Psoas muscle (tissue), 8 donors: ENCODE results near the gene LCAT. TPM values are rescaled to one million over a fixed set of nuclear protein-coding genes. Genes with fewer than 3 reads are reported as not detected.
A peak's percentile ranks its signal among the peaks of the same experiment; 100 is the strongest.
"Not testable (repeated sequence)": the region's sequence is repeated elsewhere in the genome, so short reads cannot be mapped to it uniquely, and the experiment has no call there.

Source experiments
- ATAC-seq, 4 donors: fragments of 200-7000 bp; cut with Tn5 transposase; one replicate each; pipeline ENCODE4 v1.9.1; 2020; ENCODE audit warnings: moderate library complexity in 3 of 4, mild to moderate bottlenecking in 2 of 4
- DNase-seq, 2 donors: peaks; one replicate each; pipeline ENCODE4 v3.0.0-alpha.2; 2020
- H3K27ac ChIP-seq: fragments of 200-600 bp; one replicate; pipeline ENCODE4 v1.8.0; 2022
- H3K27me3 ChIP-seq, 3 donors: fragments of 200-600 bp in 1 of 3; one replicate each; pipeline versions ENCODE4 v1.6.1 to v1.8.0; 2013 to 2022; ENCODE audit warnings: low read length in 2 of 3, mild to moderate bottlenecking in 2 of 3, moderate library complexity in 1 of 3; ENCODE audit not compliant: insufficient read depth in 3 of 3
- H3K36me3 ChIP-seq, 2 donors: fragments of 200-600 bp in 1 of 2; one replicate each; pipeline versions ENCODE4 v1.6.1 to v1.8.0; 2013 to 2022; ENCODE audit warnings: low read depth in 1 of 2, mild to moderate bottlenecking in 1 of 2, moderate library complexity in 1 of 2; ENCODE audit not compliant: insufficient read depth in 1 of 2
- H3K4me1 ChIP-seq: fragments of 200-600 bp; one replicate; pipeline ENCODE4 v1.8.0; 2022
- H3K4me3 ChIP-seq: fragments of 200-600 bp; one replicate; pipeline ENCODE4 v1.8.0; 2022; ENCODE audit warnings: mild to moderate bottlenecking
- H3K9me3 ChIP-seq: fragments of 200-600 bp; one replicate; pipeline ENCODE4 v1.8.0; 2022
- WGBS, 3 donors: extraction: QIAGEN DNeasy Blood & Tissue Kit; methylation state at CpG; one replicate each; pipeline versions ENCODE4 v1.1.6 to v1.1.7; 2013; 5-methylcytosine and 5-hydroxymethylcytosine counted together
- intact Hi-C, 2 donors: fragments of 100-400 bp; cut with DNase I; formaldehyde crosslinking; loops; one replicate each; pipeline versions ENCODE4 v1.11.0 to v1.14.2; 2022
- polyA plus RNA-seq, 3 donors: library from polyadenylated mRNA; stranded (reverse); fragments of 200-250 nt; gene quantifications; one replicate each; pipeline ENCODE4 v1.2.3, GENCODE V29; 2013
- total RNA-seq, 4 donors: library from RNA; stranded (reverse); fragmentation: NEBNext Ultra II Directional in 2 of 4; extraction: Animal tissue kit (Norgen Biotek cat#: 25700) in 2 of 4; gene quantifications; one replicate each; pipeline versions ENCODE4 v1.2.1 to v1.2.4, GENCODE V29; 2021 to 2023
- TF ChIP-seq, protein P1 (sequence below): fragments of 200-600 bp; IDR thresholded peaks from one replicate; pipeline ENCODE4 v1.8.0; 2022; ENCODE audit warnings: antibody characterized with exemption
- donor health status: healthy with polysubstance abuse.
- donor health status: DM: no; HTN: no; CAD: no; lungs with moderate emphysema.
- donor health status: Bipolar disorder and iron deficiency.
- donor health status: healthy.
- donor health status: DM: yes; HTN: yes; CAD: no.
- donor health status: DM: no; HTN: no; CAD: no.
- donor health status: DM: no; HTN: no; CAD: no.
- donor health status: DM: yes; HTN: yes; CAD: no.

The LCAT gene
- total and polyA plus RNA-seq, 7 donors, result 4.1 to 15.1 (median 8.0) TPM

DNA sequence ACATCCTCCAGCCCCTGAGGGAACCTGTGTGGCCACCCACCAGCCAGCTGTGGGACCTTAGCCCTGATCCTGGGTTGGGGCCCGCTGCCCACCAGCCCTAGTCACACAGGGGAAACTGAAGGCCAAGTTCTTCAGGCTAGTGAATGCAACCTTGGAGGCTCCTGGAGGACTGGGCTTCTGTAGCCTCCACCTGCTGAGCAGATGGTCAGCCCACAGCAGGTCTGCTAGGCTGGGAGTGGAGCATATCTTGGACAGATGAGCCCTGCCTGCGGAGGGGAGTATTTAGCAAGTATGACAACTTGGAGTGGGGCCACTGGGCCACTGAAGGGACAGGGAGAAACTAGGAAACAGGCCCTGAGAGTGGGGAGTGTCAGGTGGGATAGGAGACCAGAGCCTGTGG lies 32.3 kb upstream of the LCAT start:
- intact Hi-C loops, result no loop called here

DNA sequence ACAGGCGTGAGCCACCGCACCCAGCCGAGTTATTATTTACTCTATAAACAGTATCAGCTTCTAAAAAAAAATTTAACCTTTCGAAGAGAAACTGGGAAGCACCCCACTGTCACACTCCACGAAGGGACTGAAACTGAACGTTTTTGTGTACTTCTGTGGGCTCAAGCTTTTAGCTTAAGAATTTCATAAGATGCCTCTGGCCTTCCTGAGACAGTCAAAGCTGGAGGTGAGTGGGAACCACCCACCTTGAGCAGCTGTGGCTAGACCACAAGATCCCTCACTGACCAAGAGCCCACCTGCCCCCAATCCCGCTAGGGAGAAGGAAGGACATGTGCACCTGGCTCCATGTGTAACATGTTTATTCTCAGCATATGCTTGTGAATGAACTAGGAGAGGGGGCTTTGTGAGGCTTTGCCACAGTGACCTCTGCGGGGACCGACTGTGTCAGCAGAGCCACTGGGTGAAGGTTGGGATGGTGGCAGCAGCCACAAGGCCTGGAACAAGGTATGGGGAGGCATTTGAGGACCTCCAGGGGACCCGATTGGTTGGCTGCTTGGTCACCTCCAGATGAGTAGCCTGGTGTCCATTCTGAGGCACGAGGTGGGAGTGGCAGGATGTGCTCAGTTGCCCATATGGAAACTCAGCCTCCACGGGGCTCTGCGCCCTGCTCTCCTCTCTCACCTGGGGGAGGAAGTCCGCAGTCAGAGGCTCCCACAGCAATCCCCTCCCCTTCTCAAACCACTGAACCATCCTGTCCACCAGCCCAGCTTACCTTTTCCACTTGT lies 31.6 kb upstream of the LCAT start:
- DNase-seq (no peak), ATAC-seq (no peak)
- 72 to 85% (median 73%) methylated on average over 14 of the region's 14 CpGs for WGBS, 3 donors
- no peaks in the 10 kb centered on the region for H3K9me3 ChIP-seq
- no peak overlapping the region for H3K27ac ChIP-seq
- H3K4me3 ChIP-seq, result no peak overlapping the region
- H3K4me1 ChIP-seq, result no peaks in the 10 kb centered on the region
- no peaks in the 10 kb centered on the region for H3K36me3 ChIP-seq
- intact Hi-C loops, result no loop called here
- TF ChIP-seq, protein P1, sequence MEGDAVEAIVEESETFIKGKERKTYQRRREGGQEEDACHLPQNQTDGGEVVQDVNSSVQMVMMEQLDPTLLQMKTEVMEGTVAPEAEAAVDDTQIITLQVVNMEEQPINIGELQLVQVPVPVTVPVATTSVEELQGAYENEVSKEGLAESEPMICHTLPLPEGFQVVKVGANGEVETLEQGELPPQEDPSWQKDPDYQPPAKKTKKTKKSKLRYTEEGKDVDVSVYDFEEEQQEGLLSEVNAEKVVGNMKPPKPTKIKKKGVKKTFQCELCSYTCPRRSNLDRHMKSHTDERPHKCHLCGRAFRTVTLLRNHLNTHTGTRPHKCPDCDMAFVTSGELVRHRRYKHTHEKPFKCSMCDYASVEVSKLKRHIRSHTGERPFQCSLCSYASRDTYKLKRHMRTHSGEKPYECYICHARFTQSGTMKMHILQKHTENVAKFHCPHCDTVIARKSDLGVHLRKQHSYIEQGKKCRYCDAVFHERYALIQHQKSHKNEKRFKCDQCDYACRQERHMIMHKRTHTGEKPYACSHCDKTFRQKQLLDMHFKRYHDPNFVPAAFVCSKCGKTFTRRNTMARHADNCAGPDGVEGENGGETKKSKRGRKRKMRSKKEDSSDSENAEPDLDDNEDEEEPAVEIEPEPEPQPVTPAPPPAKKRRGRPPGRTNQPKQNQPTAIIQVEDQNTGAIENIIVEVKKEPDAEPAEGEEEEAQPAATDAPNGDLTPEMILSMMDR, result no peak
- H3K27me3 ChIP-seq, result no peaks in the 10 kb centered on the region

More for the DNA sequence above, 32.3 kb upstream of the LCAT start:
- Histone ChIP-seq H3K27ac (no peak overlapping the region), H3K36me3 (no peaks in the 10 kb centered on the region), H3K27me3 (no peaks in the 10 kb centered on the region), H3K4me3 (no peak overlapping the region), H3K9me3 (no peaks in the 10 kb centered on the region), H3K4me1 (no peaks in the 10 kb centered on the region)
- TF ChIP-seq, protein P1, result no peak
- no peak for ATAC-seq
- DNase-seq, result no peak
- WGBS, 3 donors, result 69 to 75% (median 69%) methylated on average over 2 of the region's 2 CpGs

DNA sequence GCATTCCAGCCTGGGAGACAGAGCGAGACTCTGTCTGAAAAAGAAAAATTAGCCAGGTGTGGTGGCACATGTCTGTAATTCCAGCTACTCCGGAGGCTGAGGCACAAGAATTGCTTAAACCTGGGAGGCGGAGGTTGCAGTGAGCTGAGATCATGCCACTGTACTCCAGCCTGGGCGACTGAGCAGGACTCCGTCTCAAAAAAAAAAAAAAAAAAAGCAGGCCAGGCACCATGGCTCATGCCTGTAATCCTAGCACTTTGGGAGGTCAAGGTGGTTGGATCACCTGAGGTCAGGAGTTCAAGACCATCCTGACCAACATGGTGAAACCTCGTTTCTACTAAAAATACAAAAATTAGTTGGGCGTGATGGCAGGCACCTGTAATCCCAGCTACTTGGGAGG lies 28.4 kb upstream of the LCAT start:
- WGBS, 3 donors, result 89 to 92% (median 89%) methylated on average over 7 of the region's 7 CpGs
- H3K36me3 ChIP-seq, H3K4me3 ChIP-seq, H3K27me3 ChIP-seq, DNase-seq, ATAC-seq, H3K27ac ChIP-seq, H3K4me1 ChIP-seq, intact Hi-C loops, H3K9me3 ChIP-seq: not testable (repeated sequence)

DNA sequence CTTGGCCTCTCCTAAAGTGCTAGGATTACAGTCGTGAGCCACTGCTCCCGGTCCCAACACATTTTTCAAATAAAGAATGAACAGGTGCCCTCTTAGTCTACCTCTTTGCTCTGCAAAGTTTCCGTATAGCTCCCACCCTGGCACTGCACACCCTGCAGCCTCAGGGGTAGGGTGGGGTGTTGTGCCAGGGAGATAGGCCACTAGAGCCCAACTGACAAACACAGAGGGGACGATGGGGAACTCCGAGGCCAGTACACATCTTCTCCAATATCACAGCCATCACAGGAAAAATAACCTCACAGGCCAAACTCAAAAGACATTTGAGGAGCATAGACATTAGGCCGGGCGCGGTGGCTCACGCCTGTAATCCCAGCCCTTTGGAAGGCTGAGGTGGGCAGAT lies 27.2 kb upstream of the LCAT start:
- intact Hi-C loops, result no loop called here
- Histone ChIP-seq H3K9me3 (no peaks in the 10 kb centered on the region), H3K27me3 (no peaks in the 10 kb centered on the region), H3K27ac (no peak overlapping the region), H3K4me3 (no peak overlapping the region), H3K36me3 (no peaks in the 10 kb centered on the region), H3K4me1 (peaks cover 14% of the 10 kb centered on the region)
- 70 to 92% (median 75%) methylated on average over 9 of the region's 9 CpGs for WGBS, 3 donors
- ATAC-seq (no peak), DNase-seq (no peak)
- TF ChIP-seq, protein P1, result no peak

DNA sequence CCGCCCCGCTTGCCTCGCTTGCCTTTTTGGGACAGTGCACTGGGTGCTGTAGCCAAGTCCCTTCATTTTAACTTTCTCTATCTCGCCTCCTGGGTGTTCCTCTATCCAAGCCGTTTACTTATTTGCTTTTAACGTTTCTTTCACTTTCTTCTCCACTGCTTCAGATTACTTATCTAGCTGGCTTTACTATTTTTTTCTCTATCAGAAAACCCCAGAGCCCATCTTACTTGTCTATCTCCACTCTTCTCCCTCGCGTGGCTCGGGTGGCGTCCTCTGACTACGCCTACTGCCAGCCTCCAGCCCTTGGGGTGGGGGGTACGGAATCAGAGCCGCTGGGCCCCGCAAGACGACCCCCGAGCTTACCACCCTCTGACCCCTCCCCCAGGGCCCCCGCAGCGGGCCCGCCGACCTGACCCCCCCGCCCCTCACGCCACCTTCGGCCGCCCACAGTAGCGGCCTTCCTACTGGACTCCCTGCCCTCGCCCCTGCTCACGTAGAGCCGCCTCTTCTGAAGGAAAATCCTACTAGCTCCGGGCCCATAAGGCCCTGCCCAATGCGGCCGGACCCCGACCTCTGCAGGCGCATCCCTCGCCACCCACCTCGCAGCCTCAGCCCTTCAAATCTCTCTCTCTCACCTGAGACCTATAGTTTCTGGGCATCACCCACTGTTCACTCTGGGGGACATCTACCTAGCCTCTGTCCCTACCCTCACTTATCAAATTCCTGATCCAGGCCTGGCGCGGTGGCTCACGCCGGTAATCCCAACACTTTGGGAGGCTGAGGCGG lies 25.5 kb upstream of the LCAT start:
- Histone ChIP-seq H3K4me3 (peak overlapping the region; percentile 88), H3K4me1 (peaks cover 30% of the 10 kb centered on the region), H3K27ac (peak overlapping the region; percentile 91), H3K9me3 (no peaks in the 10 kb centered on the region), H3K27me3 (no peaks in the 10 kb centered on the region), H3K36me3 (no peaks in the 10 kb centered on the region)
- WGBS, 3 donors, result 63 to 65% (median 63%) methylated on average over 39 to 40 of the region's 40 CpGs
- intact Hi-C loops, result no loop called here
- DNase-seq (no peak), ATAC-seq (no peak)
- TF ChIP-seq, protein P1, result no peak
